H1 (cell line): ENCODE results near the gene PREX1. TPM values are rescaled to one million over a fixed set of nuclear protein-coding genes. Genes with fewer than 3 reads are reported as not detected.

Experiments
- CTCF ChIA-PET: fragments of 300-600 bp; sonication (Branson Sonifier 250); formaldehyde crosslinking; loops from one replicate; lab custom pipeline; 2021; ENCODE audit not compliant: partially characterized antibody; lab: Charles Lee
- POLR2A ChIA-PET: fragments of 300-600 bp; sonication (Branson Sonifier 250); formaldehyde crosslinking; loops from one replicate; lab custom pipeline; 2021; ENCODE audit warnings: inconsistent platforms; ENCODE audit not compliant: partially characterized antibody; lab: Charles Lee
- DNase-seq, 2 experiments: peaks; one replicate each; pipeline versions ENCODE4 v3.0.0 to v3.0.0-alpha.2; 2010 to 2022; ENCODE audit warnings: low spot score in 2 of 2, low read depth in 1 of 2, mixed read lengths in 1 of 2
- FAIRE-seq: peaks from 2 replicates; lab custom pipeline; 2011; peaks lifted over from hg19 to GRCh38; lab: Jason Lieb, UNC
- H2AFZ ChIP-seq: 2 replicates; pipeline ENCODE4 v1.8.1; 2012; ENCODE audit warnings: low read length, inconsistent platforms
- H2AK5ac ChIP-seq: 2 replicates; pipeline ENCODE4 v1.6.1; 2013; ENCODE audit warnings: low read depth, low read length
- H2BK120ac ChIP-seq: replicated peaks from 2 replicates; pipeline ENCODE3; 2013; ENCODE audit warnings: low read depth, low read length, inconsistent platforms
- H2BK12ac ChIP-seq: 2 replicates; pipeline ENCODE4 v1.6.1; 2013; ENCODE audit warnings: low read depth, low read length
- H2BK15ac ChIP-seq: 2 replicates; pipeline ENCODE4 v1.6.1; 2013; ENCODE audit warnings: low read length
- H2BK20ac ChIP-seq: 2 replicates; pipeline ENCODE4 v1.6.1; 2013; ENCODE audit warnings: low read length
- H2BK5ac ChIP-seq: 2 replicates; pipeline ENCODE4 v1.6.1; 2013; ENCODE audit warnings: low read depth, low read length
- H3K14ac ChIP-seq: 2 replicates; pipeline ENCODE4 v1.6.1; 2013; ENCODE audit warnings: inconsistent platforms; ENCODE audit not compliant: insufficient read length
- H3K18ac ChIP-seq: 2 replicates; pipeline ENCODE4 v1.6.1; 2013; ENCODE audit warnings: low read length; ENCODE audit errors: extremely low read depth
- H3K23ac ChIP-seq: 2 replicates; pipeline ENCODE4 v1.6.1; 2013; ENCODE audit warnings: inconsistent platforms; ENCODE audit not compliant: insufficient read length
- H3K23me2 ChIP-seq: 2 replicates; pipeline ENCODE4 v1.6.1; 2013; ENCODE audit warnings: low read depth, low read length
- H3K27ac ChIP-seq: 2 replicates; pipeline ENCODE4 v1.6.1; 2011; ENCODE audit warnings: low read depth, low read length, inconsistent platforms
- H3K27me3 ChIP-seq, 4 experiments: replicated peaks in 1 of 4; 1 replicate in 1 of 4; 2 replicates in 3 of 4; pipeline versions ENCODE4 v1.6.1 to v1.8.1; 2011 to 2013; ENCODE audit warnings: low read length in 3 of 4, mild to moderate bottlenecking in 3 of 4, inconsistent platforms in 2 of 4, mixed read lengths in 2 of 4, moderate library complexity in 1 of 4; ENCODE audit not compliant: control insufficient read depth in 3 of 4, insufficient read depth in 3 of 4; ENCODE audit errors: extremely low read depth in 1 of 4
- H3K36me3 ChIP-seq, 4 experiments: 2 replicates each; pipeline versions ENCODE4 v1.6.1 to v1.8.1; 2011 to 2013; ENCODE audit warnings: mild to moderate bottlenecking in 4 of 4, low read length in 3 of 4, moderate library complexity in 2 of 4, control low read depth in 1 of 4, inconsistent platforms in 1 of 4; ENCODE audit not compliant: insufficient read depth in 4 of 4, control insufficient read depth in 2 of 4
- H3K4ac ChIP-seq: replicated peaks from 2 replicates; pipeline ENCODE3; 2013; ENCODE audit warnings: low read length, low read depth, mixed read lengths, inconsistent platforms; ENCODE audit not compliant: insufficient read length
- H3K4me1 ChIP-seq, 4 experiments: replicated peaks in 1 of 4; 1 replicate in 1 of 4; 2 replicates in 3 of 4; pipeline versions ENCODE4 v1.6.1 to v1.8.1; 2011 to 2013; ENCODE audit warnings: low read length in 3 of 4, inconsistent platforms in 2 of 4, mixed read lengths in 1 of 4; ENCODE audit not compliant: insufficient read depth in 4 of 4, control insufficient read depth in 3 of 4
- H3K4me2 ChIP-seq, 2 experiments: 2 replicates each; pipeline versions ENCODE4 v1.6.1 to v1.8.1; 2011 to 2013; ENCODE audit warnings: low read depth in 2 of 2, low read length in 2 of 2, control low read depth in 1 of 2, inconsistent platforms in 1 of 2, mild to moderate bottlenecking in 1 of 2; ENCODE audit not compliant: insufficient read depth in 1 of 2
- H3K4me3 ChIP-seq, 4 experiments: fragments of 200-600, 300-600 bp in 1 of 4; sonication (generic), shearing (Covaris generic), sonication (Bioruptor Twin) in 1 of 4; 2 replicates each; pipeline versions ENCODE4 v1.5.1 to v1.8.1; 2011 to 2016; ENCODE audit warnings: low read length in 4 of 4, low read depth in 3 of 4, control low read depth in 2 of 4, inconsistent platforms in 2 of 4, mild to moderate bottlenecking in 2 of 4, mixed read lengths in 1 of 4, moderate library complexity in 1 of 4; ENCODE audit not compliant: insufficient read depth in 2 of 4; ENCODE audit errors: extremely low read depth in 1 of 4
- H3K56ac ChIP-seq: replicated peaks from 2 replicates; pipeline ENCODE3; 2013; ENCODE audit warnings: low read depth, mild to moderate bottlenecking, mixed read lengths, low read length, inconsistent platforms; ENCODE audit not compliant: insufficient read length
- H3K79me1 ChIP-seq: 2 replicates; pipeline ENCODE4 v1.6.1; 2013; ENCODE audit warnings: low read depth, low read length, control low read depth
- H3K79me2 ChIP-seq, 2 experiments: 2 replicates each; pipeline versions ENCODE4 v1.6.1 to v1.8.1; 2012 to 2013; ENCODE audit warnings: low read length in 2 of 2, mild to moderate bottlenecking in 2 of 2, inconsistent platforms in 1 of 2; ENCODE audit not compliant: insufficient read depth in 2 of 2, control insufficient read depth in 1 of 2
- H3K9ac ChIP-seq, 4 experiments: replicated peaks in 1 of 4; 1 replicate in 1 of 4; 2 replicates in 3 of 4; pipeline versions ENCODE4 v1.6.1 to v1.8.1; 2011 to 2013; ENCODE audit warnings: low read depth in 3 of 4, low read length in 3 of 4, control low read depth in 2 of 4, mild to moderate bottlenecking in 2 of 4, moderate library complexity in 2 of 4, inconsistent platforms in 1 of 4; ENCODE audit errors: extremely low read depth in 1 of 4
- H3K9me3 ChIP-seq, 2 experiments: 2 replicates each; pipeline versions ENCODE4 v1.6.1 to v1.8.1; 2012 to 2013; ENCODE audit warnings: mild to moderate bottlenecking in 2 of 2, moderate library complexity in 2 of 2, control low read depth in 1 of 2, inconsistent platforms in 1 of 2, low read depth in 1 of 2, low read length in 1 of 2, mixed read lengths in 1 of 2; ENCODE audit not compliant: insufficient read depth in 2 of 2
- H4K20me1 ChIP-seq, 2 experiments: replicated peaks in 1 of 2; 2 replicates each; pipeline versions ENCODE3 to v1.8.1; 2011 to 2013; ENCODE audit warnings: inconsistent platforms in 2 of 2, low read length in 2 of 2, mild to moderate bottlenecking in 1 of 2; ENCODE audit not compliant: insufficient read depth in 2 of 2, control insufficient read depth in 1 of 2
- H4K5ac ChIP-seq: 2 replicates; pipeline ENCODE4 v1.6.1; 2013; ENCODE audit warnings: low read length, low read depth, mixed read lengths, inconsistent platforms; ENCODE audit not compliant: insufficient read length
- H4K8ac ChIP-seq: 2 replicates; pipeline ENCODE4 v1.8.0; 2013; ENCODE audit warnings: mild to moderate bottlenecking, moderate library complexity, low read length, inconsistent platforms; ENCODE audit not compliant: insufficient read depth; ENCODE audit errors: extremely low read depth
- H4K91ac ChIP-seq: replicated peaks from 2 replicates; pipeline ENCODE3; 2013; ENCODE audit warnings: low read length, mixed read lengths, inconsistent platforms; ENCODE audit not compliant: insufficient read length
- ATF3 ChIP-seq: IDR thresholded peaks from 2 replicates; pipeline ENCODE4 v1.6.1; 2011; ENCODE audit warnings: low read depth, mild to moderate bottlenecking, low read length; ENCODE audit not compliant: insufficient read depth
- CBX5 ChIP-seq: fragments of 300-800, 300-1000 bp; sonication (generic); IDR thresholded peaks from 2 replicates; pipeline ENCODE4 v1.7.1; 2016; ENCODE audit warnings: antibody characterized with exemption, low read length, low read depth
- KDM5A ChIP-seq: fragments of 200-600 bp; IDR thresholded peaks from 2 replicates; pipeline ENCODE4 v1.7.1; 2012; ENCODE audit warnings: mild to moderate bottlenecking, low read length, inconsistent platforms, mixed read lengths
- POLR2A ChIP-seq, 2 experiments: IDR thresholded peaks; 1 replicate in 1 of 2; 2 replicates in 1 of 2; pipeline ENCODE4 v1.6.1; 2011; ENCODE audit warnings: low read depth in 2 of 2, low read length in 2 of 2, mild to moderate bottlenecking in 2 of 2; ENCODE audit errors: control extremely low read depth in 1 of 2
- RBBP5 ChIP-seq: IDR thresholded peaks from 2 replicates; pipeline ENCODE4 v1.7.1; 2012; ENCODE audit warnings: low read depth, mild to moderate bottlenecking, inconsistent platforms, low read length, moderate library complexity, borderline replicate concordance
- RFX5 ChIP-seq: IDR thresholded peaks from 2 replicates; pipeline ENCODE4 v1.6.1; 2011; ENCODE audit warnings: low read depth, low read length, improper control_type of control experiment, borderline replicate concordance
- SIX5 ChIP-seq: IDR thresholded peaks from 2 replicates; pipeline ENCODE4 v1.6.1; 2011; ENCODE audit warnings: mild to moderate bottlenecking, low read depth, low read length
- TAF1 ChIP-seq: IDR thresholded peaks from 2 replicates; pipeline ENCODE4 v1.6.1; 2011; ENCODE audit warnings: mild to moderate bottlenecking, low read depth, low read length
- TBP ChIP-seq: IDR thresholded peaks from 2 replicates; pipeline ENCODE4 v1.6.1; 2011; ENCODE audit warnings: low read depth, low read length, improper control_type of control experiment
- USF2 ChIP-seq: IDR thresholded peaks from 2 replicates; pipeline ENCODE4 v1.6.1; 2011; ENCODE audit warnings: low read length, improper control_type of control experiment
- WGBS, 2 experiments: shearing (Covaris generic) in 1 of 2; methylation state at CpG; one replicate each; pipeline versions ENCODE4 v1.1.6 to v1.1.7; 2013 to 2015; ENCODE audit warnings: low lambda C conversion rate in 2 of 2, mixed read lengths in 2 of 2, inconsistent platforms in 1 of 2, low coverage in 1 of 2, missing lambda C conversion rate in 1 of 2; ENCODE audit not compliant: insufficient replicate concordance in 2 of 2, insufficient coverage in 1 of 2, insufficient read length in 1 of 2; ENCODE audit errors: extremely low coverage in 1 of 2, missing lambda C conversion rate in 1 of 2; 5-methylcytosine and 5-hydroxymethylcytosine counted together
- polyA plus RNA-seq, 7 experiments: library from polyadenylated mRNA; depleted of rRNA in 3 of 7; stranded (reverse) in 5 of 7; unstranded in 2 of 7; fragments of >200 nt in 5 of 7; fragments of 200-250 nt in 2 of 7; gene quantifications; 1 replicate in 5 of 7; 2 replicates in 1 of 7; 4 replicates in 1 of 7; pipeline versions ENCODE4 v1.2.1 to v1.2.3, GENCODE V29; 2011 to 2013; ENCODE audit warnings: missing spikeins in 2 of 7, mixed read lengths in 2 of 7
- total RNA-seq: library from RNA; stranded (reverse); fragmentation: NEBNext Ultra II Directional; extraction: Animal tissue kit (Norgen Biotek cat#: 25700); gene quantifications from 2 replicates; pipeline ENCODE4 v1.2.1, GENCODE V29; 2021
- TF ChIP-seq, protein P1 (sequence below), 3 experiments: IDR thresholded peaks; 1 replicate in 2 of 3; 2 replicates in 1 of 3; pipeline versions ENCODE4 v1.5.1 to v1.6.1; 2011; ENCODE audit warnings: low read length in 3 of 3, mild to moderate bottlenecking in 3 of 3, inconsistent platforms in 2 of 3, low read depth in 1 of 3, moderate library complexity in 1 of 3; ENCODE audit not compliant: insufficient read depth in 1 of 3; ENCODE audit errors: control extremely low read depth in 1 of 3

Gene PREX1
- total and polyA plus RNA-seq, 2 of the 8 experiments (the other 6 are each of a cell fraction or from before 2014, with no cell fraction given) = 10.7 to 12.8 TPM

DNA sequence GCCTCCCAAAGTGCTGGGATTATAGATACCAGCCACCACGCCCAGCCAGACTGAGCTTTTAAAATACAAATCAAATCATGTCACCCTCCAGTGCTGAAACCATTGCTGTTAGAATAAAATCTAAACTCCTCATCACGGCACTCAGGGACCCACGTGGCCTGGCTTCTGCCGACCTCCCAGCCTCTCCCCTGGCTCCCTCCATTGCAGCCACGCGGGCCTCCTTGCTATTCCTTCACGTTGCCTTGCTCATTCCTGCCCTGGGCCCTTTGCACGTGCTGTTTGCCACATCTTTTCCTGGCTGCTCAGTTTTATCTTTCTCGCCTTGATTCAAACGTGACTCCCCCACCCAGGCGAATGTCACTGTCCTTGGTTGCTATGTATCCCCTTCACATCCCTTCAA is 244.6 kb downstream of the PREX1 start:
- Histone ChIP-seq H2BK12ac (no peak overlapping the region), H2BK20ac (no peak overlapping the region), H4K20me1 (no peaks in the 10 kb centered on the region), H4K91ac (no peak overlapping the region), H3K4me3 (no peak overlapping the region), H3K27me3 (no peaks in the 10 kb centered on the region), H4K8ac (no peak overlapping the region), H3K27ac (no peak overlapping the region), H3K79me2 (no peaks in the 10 kb centered on the region), H3K56ac (no peak overlapping the region), H2BK15ac (no peak overlapping the region), H3K36me3 (no peaks in the 10 kb centered on the region), H4K5ac (no peak overlapping the region), H2AFZ (no peak overlapping the region), H2AK5ac (no peak overlapping the region), H3K9me3 (peaks cover 0 to 6% of the 10 kb centered on the region in 2 experiments; a peak in 1 of 4 replicates), H3K4ac (no peak overlapping the region), H3K23ac (no peak overlapping the region), H3K79me1 (no peaks in the 10 kb centered on the region), H3K18ac (no peak overlapping the region), H2BK120ac (no peak overlapping the region), H3K23me2 (no peaks in the 10 kb centered on the region; the same call in 1 of the 2 replicates), H3K4me2 (no peak overlapping the region), H2BK5ac (no peak overlapping the region), H3K4me1 (no peaks in the 10 kb centered on the region), H3K14ac (no peak overlapping the region), H3K9ac (no peak overlapping the region)
- CTCF ChIA-PET = no interaction called here
- DNase-seq (no peak), FAIRE-seq (no peak)
- 88% methylated on average over 11 of the region's 11 CpGs; no CpG with 5 or more reads in 1 of the 2 experiments for WGBS, 2 experiments
- POLR2A ChIA-PET = no interaction called here
- TF ChIP-seq POLR2A (IDR thresholded peaks at IDR 0.05; ENCODE audit: control extremely low read depth in 1 of 2, low read depth in 2 of 2, low read length in 2 of 2) (no peak), USF2 (no peak), SIX5 (no peak), CBX5 (no peak), KDM5A (no peak), TBP (no peak), RFX5 (no peak), ATF3 (no peak), RBBP5 (no peak), TAF1 (no peak)
- TF ChIP-seq, protein P1, sequence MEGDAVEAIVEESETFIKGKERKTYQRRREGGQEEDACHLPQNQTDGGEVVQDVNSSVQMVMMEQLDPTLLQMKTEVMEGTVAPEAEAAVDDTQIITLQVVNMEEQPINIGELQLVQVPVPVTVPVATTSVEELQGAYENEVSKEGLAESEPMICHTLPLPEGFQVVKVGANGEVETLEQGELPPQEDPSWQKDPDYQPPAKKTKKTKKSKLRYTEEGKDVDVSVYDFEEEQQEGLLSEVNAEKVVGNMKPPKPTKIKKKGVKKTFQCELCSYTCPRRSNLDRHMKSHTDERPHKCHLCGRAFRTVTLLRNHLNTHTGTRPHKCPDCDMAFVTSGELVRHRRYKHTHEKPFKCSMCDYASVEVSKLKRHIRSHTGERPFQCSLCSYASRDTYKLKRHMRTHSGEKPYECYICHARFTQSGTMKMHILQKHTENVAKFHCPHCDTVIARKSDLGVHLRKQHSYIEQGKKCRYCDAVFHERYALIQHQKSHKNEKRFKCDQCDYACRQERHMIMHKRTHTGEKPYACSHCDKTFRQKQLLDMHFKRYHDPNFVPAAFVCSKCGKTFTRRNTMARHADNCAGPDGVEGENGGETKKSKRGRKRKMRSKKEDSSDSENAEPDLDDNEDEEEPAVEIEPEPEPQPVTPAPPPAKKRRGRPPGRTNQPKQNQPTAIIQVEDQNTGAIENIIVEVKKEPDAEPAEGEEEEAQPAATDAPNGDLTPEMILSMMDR (IDR thresholded peaks at IDR 0.05; ENCODE audit: control extremely low read depth in 1 of 3, insufficient read depth in 1 of 3, low read depth in 1 of 3, low read length in 3 of 3) = no peak
